A673 (cell line): ENCODE results near the gene NPC2. TPM values are rescaled to one million over a fixed set of nuclear protein-coding genes. Genes with fewer than 3 reads are reported as not detected.

Experiments used
- BruUV-seq: library from RNA; stranded (reverse); fragments of 400-500 nt; replicated peaks from 2 replicates; lab custom pipeline; 2021; lab: Mats Ljungman, UMichigan
- CTCF ChIA-PET: fragments of 300-600 bp; sonication (Branson Sonifier 250); formaldehyde crosslinking; loops from one replicate; lab custom pipeline; 2022; ENCODE audit warnings: antibody characterized with exemption; lab: Charles Lee
- POLR2A ChIA-PET: fragments of 300-600 bp; sonication (Branson Sonifier 250); formaldehyde crosslinking; loops from one replicate; lab custom pipeline; 2022; ENCODE audit warnings: antibody characterized with exemption; ENCODE audit not compliant: low non-redundant PET; lab: Charles Lee
- DNase-seq: peaks from one replicate; pipeline ENCODE4 v3.0.0-alpha.2; 2015; ENCODE audit warnings: low spot score
- H3K27ac ChIP-seq: fragments of 200-600 bp; sonication (generic); 2 replicates; pipeline ENCODE4 v1.5.1; 2016; ENCODE audit warnings: mixed run types, low read depth, mild to moderate bottlenecking, mixed read lengths, antibody characterized with exemption, low read length; ENCODE audit not compliant: poor library complexity, severe bottlenecking
- H3K27me3 ChIP-seq: fragments of 200-600 bp; sonication (generic); replicated peaks from 2 replicates; pipeline ENCODE4 v1.6.1; 2017; ENCODE audit warnings: mixed run types, low read depth, mild to moderate bottlenecking, mixed read lengths, antibody characterized with exemption, low read length; ENCODE audit not compliant: insufficient read depth, poor library complexity
- H3K36me3 ChIP-seq: fragments of 200-600 bp; sonication (generic); 2 replicates; pipeline ENCODE4 v1.6.1; 2016; ENCODE audit warnings: mixed run types, mild to moderate bottlenecking, mixed read lengths, antibody characterized with exemption, low read length; ENCODE audit not compliant: insufficient read depth, poor library complexity, severe bottlenecking
- H3K4me1 ChIP-seq: fragments of 200-600 bp; sonication (generic); 2 replicates; pipeline ENCODE4 v1.6.1; 2017; ENCODE audit warnings: mixed run types, mild to moderate bottlenecking, mixed read lengths, antibody characterized with exemption, low read length; ENCODE audit not compliant: insufficient read depth, poor library complexity, severe bottlenecking
- H3K4me3 ChIP-seq: fragments of 200-600 bp; sonication (generic); 2 replicates; pipeline ENCODE4 v1.5.1; 2016; ENCODE audit warnings: low read depth, mixed run types, mild to moderate bottlenecking, mixed read lengths, low read length; ENCODE audit not compliant: poor library complexity, severe bottlenecking
- H3K9me3 ChIP-seq: fragments of 200-600 bp; sonication (generic); 2 replicates; pipeline ENCODE4 v1.6.1; 2016; ENCODE audit warnings: mixed run types, low read depth, mild to moderate bottlenecking, mixed read lengths, antibody characterized with exemption, low read length; ENCODE audit not compliant: poor library complexity, severe bottlenecking
- CTCF ChIP-seq: fragments of 300-800, 200-600 bp; sonication (generic); conservative IDR thresholded peaks from 2 replicates; pipeline ENCODE4 v1.5.1; 2017; ENCODE audit warnings: low read depth, mild to moderate bottlenecking, antibody characterized with exemption, low read length, moderate library complexity, mixed read lengths
- EZH2 ChIP-seq: fragments of 200-600 bp; sonication (generic); IDR thresholded peaks from 2 replicates; pipeline ENCODE4 v1.6.1; 2017; ENCODE audit warnings: borderline replicate concordance, low read depth, mild to moderate bottlenecking, mixed read lengths, antibody characterized with exemption, low read length; ENCODE audit not compliant: poor library complexity, severe bottlenecking
- intact Hi-C: fragments of 100-400 bp; cut with micrococcal nuclease; formaldehyde crosslinking; loops from one replicate; pipeline ENCODE4 v1.10.0; 2022; ENCODE audit not compliant: unreplicated experiment
- total RNA-seq: library from RNA; stranded (reverse); gene quantifications from 2 replicates; pipeline ENCODE4 v1.2.3, GENCODE V29; 2021

NPC2 gene
- total RNA-seq, 1 experiment from 2014 or later: 68.8 TPM

GRCh38 chr14:74474376-74474775, 18.7 kb downstream of the NPC2 start:
- ChIA-PET CTCF (no interaction called here), POLR2A (no interaction called here)
- no peak for TF ChIP-seq EZH2
- no peak for TF ChIP-seq CTCF
- Histone ChIP-seq H3K4me1 (no peaks in the 10 kb centered on the region), H3K9me3 (no peaks in the 10 kb centered on the region), H3K4me3 (no peak overlapping the region), H3K27me3 (no peaks in the 10 kb centered on the region), H3K27ac (no peak overlapping the region), H3K36me3 (no peaks in the 10 kb centered on the region)
- no peak for DNase-seq
- BruUV-seq: no TSS peak
- intact Hi-C loops: no loop called here

DNA sequence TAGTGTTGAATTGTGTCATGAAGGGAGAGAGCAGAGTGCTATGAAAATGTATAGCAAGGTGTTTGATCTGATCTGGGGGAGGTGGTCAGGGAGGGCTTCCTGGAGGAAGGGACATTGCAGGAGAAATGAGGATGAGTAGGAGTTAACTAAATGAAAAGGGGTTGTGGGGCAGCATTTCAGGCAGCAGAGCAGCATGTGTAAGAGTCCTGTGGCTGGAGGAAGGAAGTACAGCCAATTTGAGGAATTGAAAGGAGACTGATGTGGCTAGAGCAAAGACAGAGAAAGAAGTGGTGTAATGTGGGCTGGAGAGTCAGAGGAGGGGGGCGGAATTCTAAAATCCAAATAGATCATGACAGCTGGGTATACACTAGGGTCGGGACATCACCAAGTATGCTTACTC, 20.5 kb downstream of the NPC2 start:
- DNase-seq: no peak
- CTCF ChIA-PET: no interaction called here
- no peak overlapping the region for H3K4me3 ChIP-seq
- no peaks in the 10 kb centered on the region for H3K36me3 ChIP-seq
- intact Hi-C loops: no loop called here
- no peaks in the 10 kb centered on the region for H3K27me3 ChIP-seq
- POLR2A ChIA-PET: no interaction called here
- H3K9me3 ChIP-seq: no peaks in the 10 kb centered on the region
- H3K4me1 ChIP-seq: no peaks in the 10 kb centered on the region
- H3K27ac ChIP-seq: no peak overlapping the region
- BruUV-seq: no TSS peak
- no peak for TF ChIP-seq EZH2
- no peak for TF ChIP-seq CTCF

DNA sequence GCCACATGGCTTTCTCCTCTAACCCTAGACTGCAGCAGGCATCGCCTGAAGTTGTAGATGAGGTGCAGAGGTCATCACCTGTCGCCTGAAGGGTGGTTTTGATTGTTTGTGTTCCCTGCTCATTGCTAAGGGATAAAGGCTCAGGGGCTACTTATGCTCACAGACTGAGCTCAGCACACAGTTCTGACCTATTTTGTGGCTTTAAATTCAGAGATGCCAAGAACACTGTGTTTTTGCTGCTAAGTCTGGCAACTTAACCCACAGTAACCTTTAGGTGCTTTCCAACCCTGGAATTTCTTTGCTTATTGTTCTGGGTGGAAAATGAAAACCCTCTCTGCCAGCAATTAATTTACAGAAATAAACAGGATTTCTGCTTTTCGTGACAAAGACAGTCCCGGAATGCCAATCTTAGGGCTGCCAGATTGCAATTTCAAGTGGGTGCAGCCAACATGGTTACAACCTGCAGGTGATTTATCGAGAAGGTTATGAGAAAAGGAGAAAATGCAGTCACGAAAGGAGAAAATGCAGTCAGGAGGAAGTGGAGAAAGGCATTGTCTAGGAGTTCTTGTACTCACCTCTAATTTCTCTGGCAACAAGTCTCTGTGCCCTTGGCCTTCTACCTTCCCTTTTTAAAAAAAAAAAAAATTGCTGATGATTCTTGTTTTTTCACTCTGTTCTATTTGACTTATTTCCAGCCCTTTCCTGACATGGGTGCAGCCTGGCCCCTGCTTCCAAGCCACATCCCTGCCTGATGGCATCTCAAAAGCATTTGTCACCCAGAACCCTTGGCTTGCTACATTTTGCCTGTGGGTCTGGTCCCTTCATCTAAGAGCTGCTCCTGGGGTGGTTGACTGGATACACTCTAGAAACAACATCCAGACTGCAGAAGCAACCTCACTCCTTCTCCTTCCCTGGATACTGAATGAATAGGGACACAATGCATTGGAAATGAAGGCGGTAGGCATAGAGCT, 23.3 kb downstream of the NPC2 start:
- intact Hi-C loops: no loop called here
- no TSS peak for BruUV-seq
- ChIA-PET POLR2A (no interaction called here), CTCF (no interaction called here)
- no peak overlapping the region for H3K4me3 ChIP-seq
- H3K27ac ChIP-seq: no peak overlapping the region
- no peaks in the 10 kb centered on the region for H3K9me3 ChIP-seq
- H3K4me1 ChIP-seq: no peaks in the 10 kb centered on the region
- peaks cover 5% of the 10 kb centered on the region for H3K27me3 ChIP-seq
- no peak for TF ChIP-seq EZH2
- TF ChIP-seq CTCF: no peak
- no peak for DNase-seq
- H3K36me3 ChIP-seq: no peaks in the 10 kb centered on the region
